Measurements from ENCODE around the gene SCN4B.

DNA sequence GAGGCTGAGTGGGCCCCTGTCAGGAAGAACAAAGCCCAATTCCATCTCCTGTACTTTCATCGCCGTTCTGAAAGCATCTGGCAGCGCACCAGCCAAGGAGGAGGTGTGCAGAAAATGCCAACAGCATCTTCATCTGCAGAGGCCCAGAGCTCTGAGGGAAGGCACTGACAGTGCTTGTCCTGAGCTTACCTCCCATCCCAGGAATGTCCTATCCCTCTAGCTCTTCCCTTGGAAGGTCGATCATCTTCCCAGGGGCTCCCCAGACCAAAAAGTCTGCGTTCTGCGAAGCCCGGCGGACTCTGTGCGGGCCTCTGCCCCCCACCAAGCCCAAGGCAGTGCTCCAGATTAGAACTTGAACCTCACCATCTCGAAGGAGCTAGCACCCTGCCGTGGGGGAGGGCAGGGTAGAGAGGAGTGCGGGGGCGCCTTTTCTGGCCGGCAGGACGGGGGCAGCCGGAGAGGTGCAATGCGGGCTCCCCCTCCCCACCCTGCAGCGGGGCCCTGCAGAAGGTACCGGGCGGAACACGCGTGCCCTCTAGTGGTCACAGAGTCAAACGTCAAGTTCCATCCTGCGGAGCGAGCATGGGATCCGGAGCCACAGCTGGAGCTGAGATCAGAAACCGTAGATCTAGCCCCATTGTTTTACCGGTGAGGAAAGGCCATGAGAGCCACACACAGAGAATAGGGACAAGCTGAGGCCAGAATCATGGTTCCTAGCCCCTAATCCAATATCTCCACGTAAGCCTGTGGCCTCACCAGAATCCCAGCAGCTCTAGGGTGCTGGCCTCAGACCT, 18.8 kb upstream of the SCN4B start:
- no peak for TF ChIP-seq EZH2 (IDR thresholded peaks at IDR 0.05; ENCODE audit: insufficient read depth, low read length)
- TF ChIP-seq, protein P1, sequence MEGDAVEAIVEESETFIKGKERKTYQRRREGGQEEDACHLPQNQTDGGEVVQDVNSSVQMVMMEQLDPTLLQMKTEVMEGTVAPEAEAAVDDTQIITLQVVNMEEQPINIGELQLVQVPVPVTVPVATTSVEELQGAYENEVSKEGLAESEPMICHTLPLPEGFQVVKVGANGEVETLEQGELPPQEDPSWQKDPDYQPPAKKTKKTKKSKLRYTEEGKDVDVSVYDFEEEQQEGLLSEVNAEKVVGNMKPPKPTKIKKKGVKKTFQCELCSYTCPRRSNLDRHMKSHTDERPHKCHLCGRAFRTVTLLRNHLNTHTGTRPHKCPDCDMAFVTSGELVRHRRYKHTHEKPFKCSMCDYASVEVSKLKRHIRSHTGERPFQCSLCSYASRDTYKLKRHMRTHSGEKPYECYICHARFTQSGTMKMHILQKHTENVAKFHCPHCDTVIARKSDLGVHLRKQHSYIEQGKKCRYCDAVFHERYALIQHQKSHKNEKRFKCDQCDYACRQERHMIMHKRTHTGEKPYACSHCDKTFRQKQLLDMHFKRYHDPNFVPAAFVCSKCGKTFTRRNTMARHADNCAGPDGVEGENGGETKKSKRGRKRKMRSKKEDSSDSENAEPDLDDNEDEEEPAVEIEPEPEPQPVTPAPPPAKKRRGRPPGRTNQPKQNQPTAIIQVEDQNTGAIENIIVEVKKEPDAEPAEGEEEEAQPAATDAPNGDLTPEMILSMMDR (IDR thresholded peaks at IDR 0.05; ENCODE audit: insufficient read depth, low read depth, low read length): peak; percentile 69
